ENCODE measurements around the gene CDR2.

- TF ChIP-seq CTCF (IDR thresholded peaks at IDR 0.05) (no peak), POLR2A (IDR thresholded peaks at IDR 0.05) (no peak)
These were observed 67.6 kb downstream of the CDR2 start for GRCh38 chr16:22306788-22307187.

Data from suprapubic skin (tissue), 3 donors.